Measurements from ENCODE around the gene ZDHHC19. TPM values are rescaled to one million over a fixed set of nuclear protein-coding genes. Genes with fewer than 3 reads are reported as not detected.

Gene ZDHHC19
- total RNA-seq, 2 experiments from 2014 or later: not detected

DNA sequence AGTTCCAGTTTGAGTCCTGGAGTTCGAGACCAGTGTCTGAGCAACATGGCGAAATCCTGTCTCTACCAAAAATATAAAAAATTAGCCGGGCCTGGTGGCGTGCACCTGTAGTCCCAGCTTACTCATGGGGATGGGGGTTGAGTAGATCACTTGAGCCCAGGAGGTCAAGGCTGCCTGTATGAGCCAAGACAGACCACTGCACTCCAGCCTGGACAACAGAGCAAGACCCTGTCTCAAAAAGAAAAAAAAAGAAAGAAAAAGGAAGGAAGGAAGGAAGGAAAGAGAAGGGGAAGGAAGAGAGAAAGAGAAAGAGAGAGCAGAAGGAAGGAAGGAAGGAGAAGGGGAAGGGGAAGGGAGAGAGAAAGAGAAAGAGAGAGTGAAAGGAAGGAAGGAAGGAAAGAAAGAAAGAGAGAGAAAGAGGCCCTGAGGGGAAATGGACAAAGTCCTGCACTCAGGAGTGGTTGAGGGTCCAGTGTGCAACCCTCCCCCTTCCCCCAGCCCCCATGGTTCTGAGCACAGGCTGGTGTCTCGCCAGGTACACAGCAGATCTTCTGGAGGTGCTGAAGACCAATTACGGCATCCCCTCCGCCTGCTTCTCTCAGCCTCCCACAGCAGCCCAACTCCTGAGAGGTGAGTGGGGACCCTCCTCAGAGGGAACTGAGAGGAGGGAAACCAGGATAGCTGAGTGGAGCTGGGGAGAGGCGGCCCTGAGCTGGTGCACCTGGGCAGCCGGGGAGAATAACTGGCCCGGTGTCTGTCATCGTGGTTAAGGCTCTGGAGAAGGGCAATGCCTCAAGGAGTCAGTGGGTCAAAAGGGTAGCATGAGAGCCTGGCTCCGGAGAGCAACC lies 6.3 kb upstream of the ZDHHC19 start:
- no peaks in the 10 kb centered on the region for H3K36me3 Mint-ChIP-seq (ENCODE audit: low read depth)
- CTCF ChIA-PET: no interaction called here

DNA sequence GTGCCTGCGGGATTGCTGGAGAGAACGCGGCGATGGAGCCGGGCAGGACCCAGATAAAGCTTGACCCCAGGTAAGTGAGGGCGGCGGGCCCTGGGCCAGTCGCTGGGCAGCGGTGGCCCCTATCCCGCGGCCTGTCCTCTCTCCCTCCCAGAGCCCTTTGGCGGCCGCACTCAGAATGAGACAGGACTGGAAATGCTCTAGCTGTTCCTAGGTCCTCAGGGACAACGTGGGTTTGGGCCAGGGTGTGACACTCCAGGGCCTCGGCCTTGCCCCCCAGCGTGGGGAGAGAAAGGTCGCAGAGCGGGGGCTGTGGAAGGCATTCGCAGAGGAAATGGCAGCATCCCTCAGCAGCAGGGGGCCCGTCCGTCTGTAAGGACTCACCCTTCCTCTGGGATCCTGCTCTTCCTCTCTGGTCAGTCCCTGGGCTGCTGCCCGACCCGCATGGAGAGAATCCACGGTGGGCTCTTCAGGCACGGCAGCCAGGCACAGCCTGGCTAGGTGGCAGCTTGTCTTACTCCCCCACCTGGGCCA lies 5.5 kb upstream of the ZDHHC19 start:
- no peaks in the 10 kb centered on the region for H3K36me3 Mint-ChIP-seq (ENCODE audit: low read depth)
- peaks cover 10% of the 10 kb centered on the region for H3K4me1 Mint-ChIP-seq (ENCODE audit: low read depth)
- no peaks in the 10 kb centered on the region for H3K27me3 Mint-ChIP-seq
- TF ChIP-seq, protein P1, sequence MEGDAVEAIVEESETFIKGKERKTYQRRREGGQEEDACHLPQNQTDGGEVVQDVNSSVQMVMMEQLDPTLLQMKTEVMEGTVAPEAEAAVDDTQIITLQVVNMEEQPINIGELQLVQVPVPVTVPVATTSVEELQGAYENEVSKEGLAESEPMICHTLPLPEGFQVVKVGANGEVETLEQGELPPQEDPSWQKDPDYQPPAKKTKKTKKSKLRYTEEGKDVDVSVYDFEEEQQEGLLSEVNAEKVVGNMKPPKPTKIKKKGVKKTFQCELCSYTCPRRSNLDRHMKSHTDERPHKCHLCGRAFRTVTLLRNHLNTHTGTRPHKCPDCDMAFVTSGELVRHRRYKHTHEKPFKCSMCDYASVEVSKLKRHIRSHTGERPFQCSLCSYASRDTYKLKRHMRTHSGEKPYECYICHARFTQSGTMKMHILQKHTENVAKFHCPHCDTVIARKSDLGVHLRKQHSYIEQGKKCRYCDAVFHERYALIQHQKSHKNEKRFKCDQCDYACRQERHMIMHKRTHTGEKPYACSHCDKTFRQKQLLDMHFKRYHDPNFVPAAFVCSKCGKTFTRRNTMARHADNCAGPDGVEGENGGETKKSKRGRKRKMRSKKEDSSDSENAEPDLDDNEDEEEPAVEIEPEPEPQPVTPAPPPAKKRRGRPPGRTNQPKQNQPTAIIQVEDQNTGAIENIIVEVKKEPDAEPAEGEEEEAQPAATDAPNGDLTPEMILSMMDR (IDR thresholded peaks at IDR 0.05): no peak
- intact Hi-C loops (cut with DNase I, micrococcal nuclease): no loop called here
- H3K27ac ChIP-seq (ENCODE audit: low read depth in 1 of 2, low read length in 2 of 2): no peak overlapping the region
- no peak for ATAC-seq (ENCODE audit: poor library complexity)
- no peaks in the 10 kb centered on the region for H3K9me3 Mint-ChIP-seq
- POLR2A ChIA-PET: no interaction called here
- peaks cover 16% of the 10 kb centered on the region for H3K4me1 ChIP-seq (ENCODE audit: insufficient read depth, low read length)
- no peak for DNase-seq
- no peak overlapping the region for H3K4me3 ChIP-seq (ENCODE audit: low read length)
- no peak overlapping the region for H3K27ac Mint-ChIP-seq
- H3K9me3 ChIP-seq (ENCODE audit: control insufficient read depth in 1 of 2, insufficient read depth in 1 of 2, low read length in 2 of 2): no peaks in the 10 kb centered on the region
- no peaks in the 10 kb centered on the region for H3K27me3 ChIP-seq (ENCODE audit: control insufficient read depth in 1 of 2, insufficient read depth in 2 of 2, low read length in 2 of 2)
- CTCF ChIA-PET: no interaction called here
- no peaks in the 10 kb centered on the region for H3K36me3 ChIP-seq (ENCODE audit: insufficient read depth, low read length)
- H3K4me3 Mint-ChIP-seq: no peak overlapping the region

More for the DNA sequence above, 6.3 kb upstream of the ZDHHC19 start:
- no peak overlapping the region for H3K4me3 Mint-ChIP-seq
- ATAC-seq (ENCODE audit: poor library complexity) (no peak), DNase-seq (no peak)
- Histone ChIP-seq H3K36me3 (ENCODE audit: insufficient read depth, low read length) (no peaks in the 10 kb centered on the region), H3K27ac (ENCODE audit: low read depth in 1 of 2, low read length in 2 of 2) (no peak overlapping the region), H3K4me3 (ENCODE audit: low read length) (no peak overlapping the region), H3K27me3 (ENCODE audit: control insufficient read depth in 1 of 2, insufficient read depth in 2 of 2, low read length in 2 of 2) (no peaks in the 10 kb centered on the region), H3K4me1 (ENCODE audit: insufficient read depth, low read length) (peaks cover 16% of the 10 kb centered on the region), H3K9me3 (ENCODE audit: control insufficient read depth in 1 of 2, insufficient read depth in 1 of 2, low read length in 2 of 2) (no peaks in the 10 kb centered on the region)
- peaks cover 10% of the 10 kb centered on the region for H3K4me1 Mint-ChIP-seq (ENCODE audit: low read depth)
- TF ChIP-seq, protein P1 (IDR thresholded peaks at IDR 0.05): no peak
- no peaks in the 10 kb centered on the region for H3K9me3 Mint-ChIP-seq
- POLR2A ChIA-PET: interaction anchor here (2.8 kb wide), 1 partner anchor 37 kb away, joined by 12 read pairs; no protein-coding TSS in a partner anchor
- H3K27me3 Mint-ChIP-seq: no peaks in the 10 kb centered on the region
- intact Hi-C loops (cut with DNase I, micrococcal nuclease): no loop called here
- H3K27ac Mint-ChIP-seq: no peak overlapping the region

DNA sequence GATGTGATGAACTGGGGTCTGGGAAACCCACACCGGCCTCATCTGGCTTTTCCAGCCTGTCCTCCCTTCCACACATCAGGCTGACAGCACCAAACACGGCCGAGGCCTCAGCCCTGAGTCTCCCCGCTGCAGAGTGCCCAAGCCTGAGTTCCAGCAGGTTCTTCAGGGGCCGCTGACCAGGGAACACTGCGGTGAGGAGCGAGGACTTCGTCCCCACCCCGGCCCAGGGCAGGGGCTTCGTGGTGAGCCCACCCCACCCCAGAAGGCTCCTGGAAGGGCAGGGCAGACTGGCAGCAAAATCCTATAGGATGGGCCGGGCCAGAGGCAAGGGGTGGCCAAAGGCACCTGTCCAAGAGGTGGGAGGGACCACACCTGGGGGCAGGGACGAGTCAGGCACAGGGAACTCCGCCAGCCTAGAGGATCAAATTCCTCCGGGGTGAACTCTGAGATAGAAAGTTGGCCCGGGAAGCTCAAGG lies 4.9 kb upstream of the ZDHHC19 start, which contains the start of gene SLC51A:
TSS of gene SLC51A (plus strand) at position 446 of the 476 bp plus-strand sequence. CDS start 179 bp downstream, outside the sequence.
- H3K9me3 ChIP-seq (ENCODE audit: control insufficient read depth in 1 of 2, insufficient read depth in 1 of 2, low read length in 2 of 2): no peaks in the 10 kb centered on the region
- no peak within 1 kb of the TSS for H3K27ac ChIP-seq (ENCODE audit: low read depth in 1 of 2, low read length in 2 of 2)
- no peaks in the 10 kb centered on the region for H3K9me3 Mint-ChIP-seq
- no peak for DNase-seq
- TF ChIP-seq, protein P1 (IDR thresholded peaks at IDR 0.05): no peak
- no peaks in the 10 kb centered on the region for H3K27me3 ChIP-seq (ENCODE audit: control insufficient read depth in 1 of 2, insufficient read depth in 2 of 2, low read length in 2 of 2)
- no peaks in the 10 kb centered on the region for H3K27me3 Mint-ChIP-seq
- CTCF ChIA-PET: no interaction called here
- no peak within 1 kb of the TSS for H3K4me3 Mint-ChIP-seq
- H3K4me3 ChIP-seq (ENCODE audit: low read length): no peak within 1 kb of the TSS
- H3K36me3 ChIP-seq (ENCODE audit: insufficient read depth, low read length): no peaks in the 10 kb centered on the region
- POLR2A ChIA-PET: no interaction called here
- ATAC-seq (ENCODE audit: poor library complexity): no peak
- H3K27ac Mint-ChIP-seq: no peak within 1 kb of the TSS
- H3K36me3 Mint-ChIP-seq (ENCODE audit: low read depth): no peaks in the 10 kb centered on the region
- intact Hi-C loops (cut with DNase I, micrococcal nuclease): no loop called here
- H3K4me1 Mint-ChIP-seq (ENCODE audit: low read depth): peaks cover 10% of the 10 kb centered on the region
- H3K4me1 ChIP-seq (ENCODE audit: insufficient read depth, low read length): peaks cover 16% of the 10 kb centered on the region

Measured in CD4-positive, alpha-beta T cell (primary cell).